Lower leg skin (tissue), 3 donors: ENCODE results near the gene ACHE.

Experiments used
- CTCF ChIP-seq, 3 donors: fragments of 450-650 bp; IDR thresholded peaks; one replicate each; pipeline ENCODE4 v1.5.1; 2016; ENCODE audit warnings: antibody characterized with exemption in 3 of 3, mild to moderate bottlenecking in 3 of 3, moderate library complexity in 2 of 3
- POLR2A ChIP-seq, 2 donors: fragments of 450-650 bp; IDR thresholded peaks; one replicate each; pipeline ENCODE4 v1.6.1; 2016 to 2017; ENCODE audit warnings: antibody characterized with exemption in 2 of 2, mild to moderate bottlenecking in 1 of 2, moderate library complexity in 1 of 2

GRCh38 chr7:100921039-100921438 lies 25.4 kb upstream of the ACHE start:
- TF ChIP-seq CTCF (IDR thresholded peaks at IDR 0.05), result no peak
- TF ChIP-seq POLR2A (IDR thresholded peaks at IDR 0.05), result no peak
